SH-SY5Y (cell line): ENCODE results near the gene LDB3.

Source experiments
- GATA2 ChIP-seq: IDR thresholded peaks from 2 replicates; pipeline ENCODE4 v1.6.1; 2011; ENCODE audit warnings: mild to moderate bottlenecking, low read depth, low read length
- GATA3 ChIP-seq: IDR thresholded peaks from 2 replicates; pipeline ENCODE4 v1.6.1; 2011; ENCODE audit warnings: low read depth, mild to moderate bottlenecking, low read length, moderate library complexity

DNA sequence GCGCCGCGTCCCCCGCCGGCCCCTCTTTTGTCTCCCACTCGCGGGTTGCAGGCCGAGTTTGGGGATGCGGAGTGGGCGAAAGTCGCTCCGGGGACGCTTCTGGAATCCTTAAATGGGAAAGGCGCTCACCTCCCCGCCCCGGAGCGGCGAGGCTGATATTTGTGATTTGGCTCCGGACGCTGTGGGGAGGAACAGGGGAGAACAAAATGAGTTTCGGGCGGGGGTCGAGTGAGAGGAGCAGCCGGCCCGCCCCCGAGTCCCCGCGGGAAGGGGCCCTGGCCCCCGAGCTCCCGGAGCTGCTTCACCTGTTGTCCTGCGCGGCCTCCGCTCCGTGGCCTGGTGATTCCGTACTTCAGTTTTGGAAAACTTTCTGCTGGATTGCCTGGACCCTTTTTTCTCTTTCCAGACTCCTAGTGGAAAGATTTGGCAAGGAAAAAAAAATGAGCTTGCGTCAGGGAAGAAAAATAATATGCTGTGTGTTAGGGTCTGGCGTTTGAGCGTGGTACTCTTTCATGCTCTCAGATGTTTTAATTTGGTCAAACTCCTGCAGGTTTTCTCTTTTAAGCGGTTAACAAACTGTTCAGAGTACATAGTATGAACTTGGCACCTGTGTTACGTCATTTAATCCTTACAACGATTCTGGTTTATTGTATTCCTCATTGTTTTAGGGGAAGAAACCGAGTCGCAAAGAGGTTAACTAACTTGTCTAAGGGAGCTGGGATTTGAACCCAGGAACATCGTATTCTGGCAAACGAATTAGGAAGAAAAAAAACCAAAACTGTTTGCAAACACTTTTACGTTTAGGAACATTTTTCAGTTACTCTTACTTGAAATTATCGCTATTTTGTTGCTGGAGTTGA is 89.0 kb downstream of the LDB3 start:
- TF ChIP-seq GATA2 (no peak), GATA3 (no peak)
